DND-41 (cell line): ENCODE results near the gene SCMH1.

Source experiments
- CTCF ChIP-seq: IDR thresholded peaks from 2 replicates; pipeline ENCODE4 v1.5.1; 2012; ENCODE audit warnings: borderline replicate concordance, low read length, moderate library complexity, mild to moderate bottlenecking; ENCODE audit not compliant: poor library complexity, severe bottlenecking; ENCODE audit errors: extremely low read depth
- EZH2 ChIP-seq: IDR thresholded peaks from 3 replicates; pipeline ENCODE4 v1.6.1; 2012; ENCODE audit warnings: borderline replicate concordance, low read depth, mild to moderate bottlenecking, moderate library complexity, low read length, inconsistent platforms; ENCODE audit not compliant: severe bottlenecking

DNA sequence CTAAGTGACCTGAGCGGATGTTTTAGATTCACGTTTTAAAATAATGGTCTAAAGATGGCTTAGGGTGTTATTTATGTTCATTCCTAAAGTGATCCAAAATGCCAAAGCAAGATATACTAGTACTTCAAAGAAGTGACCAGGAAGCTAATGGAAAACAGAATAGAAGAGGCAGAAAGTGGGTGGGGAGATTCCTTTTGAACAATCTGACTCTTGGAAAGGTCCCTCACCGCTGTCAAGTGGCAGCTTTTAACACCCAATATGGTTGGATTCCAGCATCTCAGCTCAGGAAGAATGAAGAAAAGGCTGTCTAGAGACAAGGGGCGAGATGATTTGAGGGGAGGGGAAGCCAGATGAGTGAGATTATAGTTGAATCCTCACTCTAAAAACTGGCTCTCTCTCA, 90.3 kb downstream of the SCMH1 start:
- no peak for TF ChIP-seq CTCF
- TF ChIP-seq EZH2, result no peak
